Measurements from ENCODE around the gene GDI2.

GDI2 gene

GRCh38 chr10:5731559-5731958 is 81.7 kb downstream of the GDI2 start:
- H3K9ac ChIP-seq (ENCODE audit: low read depth, low read length) = no peak overlapping the region
- peaks cover 11% of the 10 kb centered on the region for H3K36me3 ChIP-seq (ENCODE audit: insufficient read depth, low read length)
- H3K4me1 ChIP-seq (ENCODE audit: insufficient read depth, low read length) = no peaks in the 10 kb centered on the region
- no peaks in the 10 kb centered on the region for H3K9me3 ChIP-seq (ENCODE audit: control insufficient read depth, insufficient read depth, low read length)

- peaks cover 11% of the 10 kb centered on the region for H3K36me3 ChIP-seq (ENCODE audit: insufficient read depth, low read length)
- H3K9ac ChIP-seq (ENCODE audit: low read depth, low read length) = no peak overlapping the region
- H3K9me3 ChIP-seq (ENCODE audit: control insufficient read depth, insufficient read depth, low read length) = no peaks in the 10 kb centered on the region
- H3K4me1 ChIP-seq (ENCODE audit: insufficient read depth, low read length) = no peaks in the 10 kb centered on the region
Observed at GRCh38 chr10:5730766-5731165, 82.5 kb downstream of the GDI2 start.

GRCh38 chr10:5723692-5724091 is 89.5 kb downstream of the GDI2 start:
- no peak overlapping the region for H3K9ac ChIP-seq (ENCODE audit: low read depth, low read length)
- no peaks in the 10 kb centered on the region for H3K4me1 ChIP-seq (ENCODE audit: insufficient read depth, low read length)
- no peaks in the 10 kb centered on the region for H3K9me3 ChIP-seq (ENCODE audit: control insufficient read depth, insufficient read depth, low read length)
- H3K36me3 ChIP-seq (ENCODE audit: insufficient read depth, low read length) = 0 out of 2 replicates have a peak, but pooled peaks cover 6% of the 10 kb centered on the region

- H3K9me3 ChIP-seq (ENCODE audit: control insufficient read depth, insufficient read depth, low read length) = no peaks in the 10 kb centered on the region
- H3K9ac ChIP-seq (ENCODE audit: low read depth, low read length) = no peak overlapping the region
- H3K36me3 ChIP-seq (ENCODE audit: insufficient read depth, low read length) = 0 out of 2 replicates have a peak, but pooled peaks cover 4% of the 10 kb centered on the region
- H3K4me1 ChIP-seq (ENCODE audit: insufficient read depth, low read length) = no peaks in the 10 kb centered on the region
Observed at GRCh38 chr10:5720182-5720581, 93.1 kb downstream of the GDI2 start.

GRCh38 chr10:5719546-5719945 is 93.7 kb downstream of the GDI2 start:
- Histone ChIP-seq H3K9me3 (ENCODE audit: control insufficient read depth, insufficient read depth, low read length) (no peaks in the 10 kb centered on the region), H3K9ac (ENCODE audit: low read depth, low read length) (no peak overlapping the region), H3K36me3 (ENCODE audit: insufficient read depth, low read length) (0 out of 2 replicates have a peak, but pooled peaks cover 4% of the 10 kb centered on the region), H3K4me1 (ENCODE audit: insufficient read depth, low read length) (no peaks in the 10 kb centered on the region)
